ENCODE measurements around the gene LCN15. TPM values are rescaled to one million over a fixed set of nuclear protein-coding genes. Genes with fewer than 3 reads are reported as not detected.
"Not testable (repeated sequence)": the region's sequence is repeated elsewhere in the genome, so short reads cannot be mapped to it uniquely, and the experiment has no call there.

LCN15 gene
- total and polyA plus RNA-seq, 10 donors = 0.35 TPM; not detected in 9

- H3K4me1 ChIP-seq = peaks cover 13 to 50% (median 29%) of the 10 kb centered on the region in 6 donors
- H3K36me3 ChIP-seq = peaks cover 0 to 6% (median 2%) of the 10 kb centered on the region in 6 donors
- TF ChIP-seq, protein P1, sequence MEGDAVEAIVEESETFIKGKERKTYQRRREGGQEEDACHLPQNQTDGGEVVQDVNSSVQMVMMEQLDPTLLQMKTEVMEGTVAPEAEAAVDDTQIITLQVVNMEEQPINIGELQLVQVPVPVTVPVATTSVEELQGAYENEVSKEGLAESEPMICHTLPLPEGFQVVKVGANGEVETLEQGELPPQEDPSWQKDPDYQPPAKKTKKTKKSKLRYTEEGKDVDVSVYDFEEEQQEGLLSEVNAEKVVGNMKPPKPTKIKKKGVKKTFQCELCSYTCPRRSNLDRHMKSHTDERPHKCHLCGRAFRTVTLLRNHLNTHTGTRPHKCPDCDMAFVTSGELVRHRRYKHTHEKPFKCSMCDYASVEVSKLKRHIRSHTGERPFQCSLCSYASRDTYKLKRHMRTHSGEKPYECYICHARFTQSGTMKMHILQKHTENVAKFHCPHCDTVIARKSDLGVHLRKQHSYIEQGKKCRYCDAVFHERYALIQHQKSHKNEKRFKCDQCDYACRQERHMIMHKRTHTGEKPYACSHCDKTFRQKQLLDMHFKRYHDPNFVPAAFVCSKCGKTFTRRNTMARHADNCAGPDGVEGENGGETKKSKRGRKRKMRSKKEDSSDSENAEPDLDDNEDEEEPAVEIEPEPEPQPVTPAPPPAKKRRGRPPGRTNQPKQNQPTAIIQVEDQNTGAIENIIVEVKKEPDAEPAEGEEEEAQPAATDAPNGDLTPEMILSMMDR (IDR thresholded peaks at IDR 0.05 in 8 of 11, conservative IDR thresholded peaks at IDR 0.05 in 3 of 11) = peak; percentile 65 to 87 (median 80)
- no peak for TF ChIP-seq POLR2A (IDR thresholded peaks at IDR 0.05)
- TF ChIP-seq POLR2AphosphoS5 (IDR thresholded peaks at IDR 0.05) = peak in 1 of 3 donors; percentile 47
- H3K4me3 ChIP-seq = no peak overlapping the region
- WGBS, 5 donors = 19 to 24% (median 21%) methylated on average over 21 of the region's 21 CpGs
- intact Hi-C loops (cut with DNase I; ENCODE audit: low total_unique reads) = loop anchor here (5.0 to 10.0 kb wide), 2 partner anchors 249 to 277 kb away; no protein-coding TSS in a partner anchor
- H3K27ac ChIP-seq = no peak overlapping the region
- H3K9me3 ChIP-seq = no peaks in the 10 kb centered on the region
- DNase-seq = peak; percentile 89
- no peaks in the 10 kb centered on the region for H3K27me3 ChIP-seq (replicated peaks in 1 of 7)
Measured at GRCh38 chr9:136787690-136788400, 23.5 kb upstream of the LCN15 start.

DNA sequence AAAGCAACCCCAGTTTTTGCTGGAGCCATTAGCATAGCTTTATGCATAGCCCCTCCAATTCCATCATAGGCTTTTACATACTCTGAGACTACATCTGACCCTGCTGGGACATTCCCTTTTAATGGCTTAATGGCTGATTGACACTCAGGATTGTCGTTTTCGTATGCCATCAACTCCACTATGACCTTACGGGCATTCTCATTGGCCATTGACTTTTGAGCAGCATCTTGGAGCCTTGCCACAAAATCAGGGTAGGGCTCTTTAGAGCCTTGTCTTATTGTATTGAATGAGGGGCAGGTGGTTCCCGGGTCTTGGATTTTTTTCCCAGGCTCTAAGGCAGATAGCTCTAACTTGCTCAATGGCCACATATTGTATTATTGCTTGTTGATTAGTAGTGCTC is 22.7 kb upstream of the LCN15 start:
- 54 to 71% (median 59%) methylated on average over 4 of the region's 4 CpGs for WGBS, 5 donors
- not testable (repeated sequence) for H3K4me3 ChIP-seq; H3K27me3 ChIP-seq (replicated peaks in 1 of 7); H3K36me3 ChIP-seq; H3K9me3 ChIP-seq; H3K27ac ChIP-seq; DNase-seq
- intact Hi-C loops (cut with DNase I; ENCODE audit: low total_unique reads) = loop anchor here (5.0 to 10.0 kb wide), 2 partner anchors 250 to 278 kb away; no protein-coding TSS in a partner anchor
- H3K4me1 ChIP-seq = peaks cover 8 to 42% (median 21%) of the 10 kb centered on the region in 6 donors

DNA sequence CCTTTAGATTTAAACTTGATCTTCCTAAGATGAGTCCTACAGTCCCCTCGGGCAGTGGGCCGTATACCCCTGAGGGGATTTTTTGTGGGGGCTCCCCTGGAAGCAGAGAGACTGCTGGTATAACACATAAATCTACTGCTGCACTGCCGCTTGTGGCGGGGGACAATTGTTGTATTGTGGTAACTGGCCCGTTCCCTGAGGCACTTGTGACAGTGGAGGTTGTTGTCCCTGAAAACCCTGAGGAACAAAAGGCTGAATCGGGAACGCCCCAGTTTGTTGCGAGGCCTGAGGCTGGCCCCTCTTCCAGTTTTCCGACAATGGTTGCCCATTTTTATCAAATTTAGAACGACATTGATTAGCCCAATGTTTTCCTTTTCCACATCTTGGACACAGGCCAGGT is 22.1 kb upstream of the LCN15 start:
- intact Hi-C loops (cut with DNase I; ENCODE audit: low total_unique reads) = loop anchor here (5.0 to 10.0 kb wide), 2 partner anchors 251 to 278 kb away; no protein-coding TSS in a partner anchor
- 74 to 86% (median 77%) methylated on average over 10 of the region's 10 CpGs for WGBS, 5 donors
- DNase-seq = no peak
- TF ChIP-seq POLR2A (IDR thresholded peaks at IDR 0.05) = no peak
- TF ChIP-seq, protein P1 (IDR thresholded peaks at IDR 0.05 in 8 of 11, conservative IDR thresholded peaks at IDR 0.05 in 3 of 11) = no peak
- TF ChIP-seq POLR2AphosphoS5 (IDR thresholded peaks at IDR 0.05) = no peak
- Histone ChIP-seq H3K27me3 (replicated peaks in 1 of 7) (no peaks in the 10 kb centered on the region), H3K4me3 (no peak overlapping the region), H3K4me1 (peaks cover 5 to 36% (median 15%) of the 10 kb centered on the region in 6 donors), H3K9me3 (no peaks in the 10 kb centered on the region), H3K27ac (no peak overlapping the region), H3K36me3 (no peaks in the 10 kb centered on the region)

GRCh38 chr9:136785565-136786355 is 21.4 kb upstream of the LCN15 start:
- intact Hi-C loops (cut with DNase I; ENCODE audit: low total_unique reads) = loop anchor here (5.0 to 10.0 kb wide), 2 partner anchors 252 to 279 kb away; no protein-coding TSS in a partner anchor
- H3K4me1 ChIP-seq = peaks cover 5 to 34% (median 15%) of the 10 kb centered on the region in 6 donors
- not testable (repeated sequence) for DNase-seq; H3K36me3 ChIP-seq; H3K4me3 ChIP-seq; H3K27me3 ChIP-seq (replicated peaks in 1 of 7); H3K27ac ChIP-seq; H3K9me3 ChIP-seq
- 81 to 88% (median 85%) methylated on average over 12 to 23 of the region's 23 CpGs for WGBS, 5 donors

- no peak for DNase-seq
- intact Hi-C loops (cut with DNase I; ENCODE audit: low total_unique reads) = loop anchor here (5.0 to 10.0 kb wide), 2 partner anchors 252 to 280 kb away; no protein-coding TSS in a partner anchor
- H3K4me1 ChIP-seq = peaks cover 0 to 26% (median 7%) of the 10 kb centered on the region in 6 donors
- no peak overlapping the region for H3K4me3 ChIP-seq
- no peaks in the 10 kb centered on the region for H3K27me3 ChIP-seq (replicated peaks in 1 of 7)
- 78 to 86% (median 82%) methylated on average over 6 of the region's 6 CpGs for WGBS, 5 donors
- no peaks in the 10 kb centered on the region for H3K9me3 ChIP-seq
- TF ChIP-seq POLR2A (IDR thresholded peaks at IDR 0.05) (no peak), POLR2AphosphoS5 (IDR thresholded peaks at IDR 0.05) (no peak)
- TF ChIP-seq, protein P1 (IDR thresholded peaks at IDR 0.05 in 8 of 11, conservative IDR thresholded peaks at IDR 0.05 in 3 of 11) = no peak
- H3K27ac ChIP-seq = no peak overlapping the region
- no peaks in the 10 kb centered on the region for H3K36me3 ChIP-seq
Measured at GRCh38 chr9:136784997-136785361, 20.7 kb upstream of the LCN15 start.
